Subcutaneous adipose tissue (tissue), 4 donors: ENCODE measurements around the gene NPSR1. TPM values are rescaled to one million over a fixed set of nuclear protein-coding genes. Genes with fewer than 3 reads are reported as not detected.

Source experiments
- CTCF ChIP-seq: fragments of 450-650 bp; IDR thresholded peaks from one replicate; pipeline ENCODE4 v1.5.1; 2016; ENCODE audit warnings: low read depth, mild to moderate bottlenecking, control low read depth, antibody characterized with exemption, moderate library complexity
- total RNA-seq, 4 donors: library from RNA; depleted of rRNA; stranded (reverse); fragments of >200 nt; gene quantifications; one replicate each; pipeline ENCODE4 v1.1.0, GENCODE V29; 2016

Gene NPSR1
- total RNA-seq, 4 donors from 2014 or later, result not detected

- TF ChIP-seq CTCF, result no peak
Observed at GRCh38 chr7:34837801-34838201, 179.8 kb downstream of the NPSR1 start.

GRCh38 chr7:34838329-34838728 lies 180.3 kb downstream of the NPSR1 start:
- TF ChIP-seq CTCF, result no peak

GRCh38 chr7:34839645-34840044 lies 181.6 kb downstream of the NPSR1 start:
- TF ChIP-seq CTCF, result no peak

- no peak for TF ChIP-seq CTCF
Observed at GRCh38 chr7:34840176-34840785, 182.3 kb downstream of the NPSR1 start.

GRCh38 chr7:34841326-34841725 lies 183.3 kb downstream of the NPSR1 start:
- TF ChIP-seq CTCF, result no peak

GRCh38 chr7:34842782-34843181 lies 184.8 kb downstream of the NPSR1 start:
- TF ChIP-seq CTCF, result no peak

- no peak for TF ChIP-seq CTCF
Observed at GRCh38 chr7:34844406-34844805, 186.4 kb downstream of the NPSR1 start.
